Activated CD4-positive, alpha-beta memory T cell treated with anti-CD3 and anti-CD28 coated beads, Interleukin-2, amount 10 ng/mL, durations not matched to agents 7 days and 5 days (primary cell): ENCODE measurements around the gene ABHD17B. TPM values are rescaled to one million over a fixed set of nuclear protein-coding genes. Genes with fewer than 3 reads are reported as not detected.
A peak's percentile ranks its signal among the peaks of the same experiment; 100 is the strongest.
"Not testable (repeated sequence)": the region's sequence is repeated elsewhere in the genome, so short reads cannot be mapped to it uniquely, and the experiment has no call there.

Source experiments
- CTCF ChIA-PET: fragments of 350-600 bp; sonication (Branson Sonifier 250); formaldehyde crosslinking; loops from one replicate; lab custom pipeline; 2021; ENCODE audit warnings: antibody characterized with exemption, inconsistent platforms; lab: Charles Lee
- POLR2A ChIA-PET: fragments of 350-600 bp; sonication (Branson Sonifier 250); formaldehyde crosslinking; loops from one replicate; lab custom pipeline; 2021; ENCODE audit warnings: antibody characterized with exemption; lab: Charles Lee
- DNase-seq: peaks from one replicate; pipeline ENCODE4 v3.0.0-alpha.2; 2020
- H3K27ac Mint-ChIP-seq: one replicate; pipeline ENCODE4 v1.8.0; 2021; ENCODE audit warnings: mild to moderate bottlenecking, mixed read lengths
- H3K27me3 Mint-ChIP-seq: one replicate; pipeline ENCODE4 v1.8.0; 2021; ENCODE audit warnings: mixed read lengths
- H3K36me3 Mint-ChIP-seq: one replicate; pipeline ENCODE4 v1.8.0; 2021; ENCODE audit warnings: low read depth, mixed read lengths
- H3K4me1 Mint-ChIP-seq: one replicate; pipeline ENCODE4 v1.8.0; 2021; ENCODE audit warnings: mixed read lengths
- H3K4me3 Mint-ChIP-seq: one replicate; pipeline ENCODE4 v1.8.0; 2021; ENCODE audit warnings: mild to moderate bottlenecking, mixed read lengths
- H3K9me3 Mint-ChIP-seq: one replicate; pipeline ENCODE4 v1.8.0; 2021; ENCODE audit warnings: mixed read lengths
- total RNA-seq, 2 experiments: library from RNA; stranded (reverse); gene quantifications; one replicate each; pipeline ENCODE4 v1.2.3, GENCODE V29; 2021

Gene ABHD17B
- 10 to 100 TPM; 25.6 to 27.3 TPM for total RNA-seq

- Mint-ChIP-seq H3K27ac (peak within 1 kb of the TSS; percentile 94), H3K27me3 (no peaks in the 10 kb centered on the region), H3K9me3 (no peaks in the 10 kb centered on the region), H3K4me1 (peaks cover 59% of the 10 kb centered on the region), H3K36me3 (peaks cover 9% of the 10 kb centered on the region), H3K4me3 (peak within 1 kb of the TSS; percentile 97)
- peak; percentile 98 for DNase-seq
- ChIA-PET CTCF (interaction anchor here (0.6 to 2.3 kb wide), 15 partner anchors 15 to 452 kb away, joined by 3 to 16 read pairs (median 4); no protein-coding TSS in a partner anchor), POLR2A (interaction anchor here (0.7 to 3.8 kb wide), 17 partner anchors 11 to 1492 kb away, joined by 3 to 41 read pairs (median 5); partner anchors contain the start of genes CEMIP2 and ZFAND5)
Measured at GRCh38 chr9:71911061-71911907, at the start of gene ABHD17B, which contains the start of gene C9orf85. Gene ABHD17B (minus strand): TSS chr9:71911193. CDS start chr9:71875080, 36,113 bp downstream. Gene C9orf85 (plus strand): TSS chr9:71911639. CDS start chr9:71911735, 96 bp downstream.

DNA sequence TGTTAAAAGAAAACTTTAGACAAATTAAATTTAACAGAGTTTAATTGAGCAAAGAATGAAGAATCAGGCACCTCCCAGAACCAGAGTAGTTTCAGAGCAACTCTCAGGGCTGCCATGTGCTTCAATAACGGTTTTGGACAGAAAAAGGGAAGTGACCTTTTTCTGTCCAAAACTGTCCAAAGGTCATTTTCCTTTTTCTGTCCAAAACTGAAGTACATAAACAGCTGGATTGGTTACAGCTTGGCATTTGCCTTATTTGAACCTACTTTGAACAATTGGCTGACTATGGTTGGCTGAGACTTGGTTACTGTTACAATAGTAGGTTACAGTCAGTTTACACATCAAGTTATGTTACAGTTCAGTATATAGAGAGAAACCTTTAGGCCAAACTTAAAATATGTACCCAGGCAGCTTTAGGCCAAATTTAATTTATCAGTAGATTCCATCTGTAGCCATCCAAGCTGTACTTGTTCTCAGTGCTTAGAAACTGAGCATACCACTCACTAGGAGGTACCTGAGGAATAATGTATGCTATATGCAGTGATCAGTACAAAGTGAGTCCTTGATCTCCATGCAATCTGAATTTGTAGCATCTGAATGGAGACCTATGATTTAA is 44.4 kb upstream of the ABHD17B start:
- Mint-ChIP-seq H3K4me3 (no peak overlapping the region), H3K9me3 (no peaks in the 10 kb centered on the region), H3K27me3 (no peaks in the 10 kb centered on the region), H3K27ac (no peak overlapping the region), H3K4me1 (peaks cover 6% of the 10 kb centered on the region), H3K36me3 (peaks cover 9% of the 10 kb centered on the region)
- POLR2A ChIA-PET, result no interaction called here
- CTCF ChIA-PET, result no interaction called here
- DNase-seq, result no peak

GRCh38 chr9:71954652-71955051 is 43.7 kb upstream of the ABHD17B start:
- H3K9me3 Mint-ChIP-seq, CTCF ChIA-PET, H3K27ac Mint-ChIP-seq, DNase-seq, H3K4me3 Mint-ChIP-seq, H3K4me1 Mint-ChIP-seq, H3K27me3 Mint-ChIP-seq, POLR2A ChIA-PET, H3K36me3 Mint-ChIP-seq: not testable (repeated sequence)

DNA sequence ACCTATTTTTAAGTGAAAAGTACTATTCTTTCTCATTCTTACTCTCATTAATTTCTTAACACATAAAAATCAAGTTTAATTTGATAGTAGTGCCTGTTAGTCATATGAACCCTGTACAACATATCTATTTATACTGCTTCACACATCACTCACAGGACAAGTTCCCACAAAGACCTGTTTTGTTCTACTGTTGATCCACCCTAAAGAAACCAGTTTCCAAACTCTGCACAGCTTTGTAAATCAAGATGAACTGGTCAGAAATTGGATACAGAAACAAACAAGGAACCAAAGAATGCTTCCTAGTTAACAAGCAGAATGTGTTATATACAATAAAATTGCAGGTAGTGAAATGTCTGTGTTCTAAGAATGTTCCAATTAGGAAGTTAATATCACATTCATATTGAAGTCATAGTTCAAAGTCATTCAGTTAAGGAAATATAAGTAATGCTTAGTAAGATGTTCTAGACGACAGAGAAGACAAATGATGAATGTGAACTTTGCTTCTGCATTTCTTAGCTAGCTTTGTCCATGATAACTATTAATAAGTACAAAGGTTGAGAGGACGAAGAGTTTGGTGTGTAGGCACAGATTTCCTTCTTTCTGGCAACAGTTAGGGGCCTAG is 33.9 kb upstream of the ABHD17B start:
- H3K36me3 Mint-ChIP-seq, result peaks cover 8% of the 10 kb centered on the region
- H3K4me1 Mint-ChIP-seq, result no peaks in the 10 kb centered on the region
- ChIA-PET POLR2A (no interaction called here), CTCF (interaction anchor here (1.7 kb wide), 1 partner anchor 80 kb away, joined by 4 read pairs; no protein-coding TSS in a partner anchor)
- H3K4me3 Mint-ChIP-seq, result no peak overlapping the region
- H3K9me3 Mint-ChIP-seq, result no peaks in the 10 kb centered on the region
- DNase-seq, result no peak
- no peak overlapping the region for H3K27ac Mint-ChIP-seq
- no peaks in the 10 kb centered on the region for H3K27me3 Mint-ChIP-seq

DNA sequence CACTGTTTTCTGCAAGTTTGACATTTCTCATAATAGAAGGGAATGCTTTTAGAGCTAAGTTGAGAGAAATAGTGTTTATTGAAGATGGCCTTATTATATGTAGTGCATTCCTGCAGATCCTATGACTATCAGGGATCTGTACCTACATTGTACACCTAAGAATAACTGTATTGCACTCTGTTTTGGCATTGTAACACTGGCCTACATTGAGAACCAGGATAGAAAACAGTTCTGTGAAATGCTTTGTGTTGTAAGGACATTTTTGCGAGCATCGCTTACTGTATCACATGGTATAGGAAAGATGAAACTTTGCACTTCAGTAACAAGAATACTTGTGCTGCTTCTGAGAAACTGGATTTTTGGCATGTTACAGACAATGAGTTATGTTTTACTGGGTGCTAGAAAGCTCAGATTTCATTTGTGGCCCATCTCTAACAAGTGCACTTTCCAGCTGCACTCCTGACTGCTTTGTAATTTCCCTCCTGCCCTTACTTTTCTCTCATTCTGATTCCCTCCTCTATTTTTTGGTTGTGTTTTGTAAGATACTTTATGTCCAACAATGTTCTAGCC is 31.1 kb upstream of the ABHD17B start:
- Mint-ChIP-seq H3K27ac (no peak overlapping the region), H3K9me3 (no peaks in the 10 kb centered on the region), H3K4me1 (peaks cover 2% of the 10 kb centered on the region)

GRCh38 chr9:71941060-71941568 is 30.1 kb upstream of the ABHD17B start:
- Mint-ChIP-seq H3K27ac (no peak overlapping the region), H3K27me3 (no peaks in the 10 kb centered on the region), H3K4me3 (no peak overlapping the region), H3K9me3 (no peaks in the 10 kb centered on the region), H3K4me1 (peaks cover 2% of the 10 kb centered on the region), H3K36me3 (no peaks in the 10 kb centered on the region)
- ChIA-PET CTCF (no interaction called here), POLR2A (no interaction called here)
- no peak for DNase-seq

More for the DNA sequence above, 31.1 kb upstream of the ABHD17B start:
- Mint-ChIP-seq H3K27me3 (no peaks in the 10 kb centered on the region), H3K36me3 (peaks cover 3% of the 10 kb centered on the region), H3K4me3 (no peak overlapping the region)
- no peak for DNase-seq
- POLR2A ChIA-PET, result no interaction called here
- CTCF ChIA-PET, result no interaction called here

DNA sequence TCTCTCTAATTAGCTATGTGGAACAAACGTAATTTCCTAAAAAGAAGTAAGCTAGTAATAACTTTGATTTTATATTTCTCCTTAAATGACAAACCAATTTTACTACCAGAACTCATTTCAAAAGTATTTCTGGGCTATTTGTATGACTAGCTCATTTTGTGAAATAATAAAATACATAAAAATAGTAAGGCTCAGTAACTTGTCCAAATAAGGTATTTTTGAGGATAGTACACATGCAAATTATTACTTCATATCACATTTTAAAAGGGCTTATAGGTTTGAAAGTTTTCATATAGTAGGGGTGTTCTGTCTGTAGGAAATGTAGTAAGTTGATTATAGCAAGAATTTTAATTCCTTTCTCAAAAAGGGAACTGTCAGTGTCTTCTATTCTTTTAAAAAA is 26.9 kb upstream of the ABHD17B start:
- ChIA-PET CTCF (no interaction called here), POLR2A (no interaction called here)
- H3K27me3 Mint-ChIP-seq, result no peaks in the 10 kb centered on the region
- H3K4me3 Mint-ChIP-seq, result no peak overlapping the region
- DNase-seq, result no peak
- H3K4me1 Mint-ChIP-seq, result peaks cover 2% of the 10 kb centered on the region
- no peak overlapping the region for H3K27ac Mint-ChIP-seq
- no peaks in the 10 kb centered on the region for H3K36me3 Mint-ChIP-seq
- H3K9me3 Mint-ChIP-seq, result no peaks in the 10 kb centered on the region

- ChIA-PET POLR2A (no interaction called here), CTCF (no interaction called here)
- no peaks in the 10 kb centered on the region for H3K27me3 Mint-ChIP-seq
- DNase-seq, result no peak
- H3K36me3 Mint-ChIP-seq, result peaks cover 2% of the 10 kb centered on the region
- no peak overlapping the region for H3K4me3 Mint-ChIP-seq
- H3K4me1 Mint-ChIP-seq, result peaks cover 2% of the 10 kb centered on the region
- H3K9me3 Mint-ChIP-seq, result no peaks in the 10 kb centered on the region
- no peak overlapping the region for H3K27ac Mint-ChIP-seq
Measured at GRCh38 chr9:71937070-71937625, 26.2 kb upstream of the ABHD17B start.

GRCh38 chr9:71936066-71936465 is 25.1 kb upstream of the ABHD17B start:
- Mint-ChIP-seq H3K36me3 (peaks cover 2% of the 10 kb centered on the region), H3K27ac (no peak overlapping the region), H3K27me3 (no peaks in the 10 kb centered on the region), H3K4me3 (no peak overlapping the region), H3K9me3 (no peaks in the 10 kb centered on the region), H3K4me1 (peaks cover 2% of the 10 kb centered on the region)
- POLR2A ChIA-PET, result no interaction called here
- CTCF ChIA-PET, result interaction anchor here (0.6 to 0.7 kb wide), 3 partner anchors 40 to 1543 kb away, joined by 3 to 4 read pairs (median 3); no protein-coding TSS in a partner anchor
- no peak for DNase-seq

DNA sequence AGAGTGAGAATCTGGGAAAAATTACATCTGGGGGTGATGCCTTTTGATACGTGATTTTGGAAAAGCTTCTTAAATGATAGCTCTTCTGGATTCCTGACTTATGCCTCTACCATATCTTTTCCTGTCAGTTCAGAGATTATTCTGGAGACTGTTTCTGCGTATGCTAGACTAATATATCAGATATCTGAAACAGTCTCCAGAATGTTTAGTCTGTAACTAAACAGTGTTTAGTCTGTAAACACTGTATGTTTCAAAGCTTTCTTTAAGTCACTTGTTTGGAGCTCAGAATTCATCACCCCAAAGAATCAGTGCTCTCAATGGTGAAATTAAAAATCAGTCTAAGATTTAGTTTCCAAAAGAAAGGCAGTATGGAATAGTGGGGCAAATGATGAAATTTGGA is 20.2 kb upstream of the ABHD17B start:
- DNase-seq, result no peak
- Mint-ChIP-seq H3K27me3 (no peaks in the 10 kb centered on the region), H3K27ac (no peak overlapping the region), H3K36me3 (peaks cover 2% of the 10 kb centered on the region), H3K4me3 (no peak overlapping the region), H3K9me3 (no peaks in the 10 kb centered on the region), H3K4me1 (no peaks in the 10 kb centered on the region)
- ChIA-PET CTCF (interaction anchor here (1.4 kb wide), 1 partner anchor 94 kb away, joined by 4 read pairs; no protein-coding TSS in a partner anchor), POLR2A (no interaction called here)

DNA sequence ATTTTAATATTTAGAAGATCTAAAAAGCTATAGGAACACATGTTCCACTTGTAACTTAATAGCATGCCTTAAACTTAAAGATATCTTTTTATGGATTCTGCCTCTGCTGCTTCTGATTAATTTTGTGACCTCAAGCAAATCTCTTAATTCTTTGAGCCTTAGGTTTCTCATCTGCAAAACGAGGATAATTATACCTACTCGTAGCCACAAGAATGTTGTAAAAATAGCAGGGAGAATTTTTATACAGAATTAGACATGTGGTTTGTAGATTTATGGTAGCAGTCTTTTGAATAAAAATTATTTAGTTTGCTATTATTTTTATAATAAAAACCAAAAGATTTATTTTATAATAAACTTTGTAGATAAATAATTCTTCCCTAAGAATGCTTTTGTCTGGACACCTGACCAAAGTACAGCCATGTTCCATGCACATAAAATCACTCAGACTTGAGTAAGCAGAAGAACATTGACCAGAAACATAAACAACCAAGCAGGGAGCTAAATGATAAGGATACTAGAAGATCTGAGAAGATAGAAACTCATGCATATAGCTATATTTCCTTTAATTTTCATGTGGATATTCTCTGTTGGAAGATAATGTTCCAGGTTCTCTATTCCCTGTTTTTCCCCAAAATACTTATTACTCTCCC is 18.9 kb upstream of the ABHD17B start:
- no peak overlapping the region for H3K4me3 Mint-ChIP-seq
- no peak overlapping the region for H3K27ac Mint-ChIP-seq
- no peaks in the 10 kb centered on the region for H3K4me1 Mint-ChIP-seq
- H3K9me3 Mint-ChIP-seq, result no peaks in the 10 kb centered on the region
- DNase-seq, result no peak
- ChIA-PET CTCF (interaction anchor here (0.7 to 1.1 kb wide), 2 partner anchors 111 to 301 kb away, joined by 3 to 4 read pairs; no protein-coding TSS in a partner anchor), POLR2A (no interaction called here)
- peaks cover 2% of the 10 kb centered on the region for H3K36me3 Mint-ChIP-seq
- no peaks in the 10 kb centered on the region for H3K27me3 Mint-ChIP-seq

DNA sequence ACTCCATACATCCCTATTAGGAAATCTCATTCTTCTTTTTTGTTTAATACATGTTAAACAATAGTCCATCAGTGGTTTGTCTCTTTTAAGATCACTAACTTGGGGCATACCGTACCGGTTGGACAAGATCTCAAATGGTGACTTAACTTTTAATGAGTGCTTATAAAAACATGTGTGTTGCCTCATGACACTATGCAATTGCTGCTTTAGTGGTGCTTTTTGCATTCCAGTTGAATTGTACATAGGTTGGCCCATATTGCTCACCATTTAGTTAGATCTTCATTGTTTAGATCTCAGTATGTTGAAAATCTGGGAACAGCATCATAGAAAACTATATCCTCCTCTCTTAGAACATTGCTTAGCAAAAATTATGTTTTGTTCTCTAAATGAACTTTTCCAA is 18.2 kb upstream of the ABHD17B start:
- H3K4me1 Mint-ChIP-seq, result no peaks in the 10 kb centered on the region
- ChIA-PET CTCF (no interaction called here), POLR2A (no interaction called here)
- no peaks in the 10 kb centered on the region for H3K27me3 Mint-ChIP-seq
- no peak overlapping the region for H3K4me3 Mint-ChIP-seq
- no peak overlapping the region for H3K27ac Mint-ChIP-seq
- H3K36me3 Mint-ChIP-seq, result peaks cover 2% of the 10 kb centered on the region
- H3K9me3 Mint-ChIP-seq, result no peaks in the 10 kb centered on the region
- no peak for DNase-seq
